Stromal cell of bone marrow (primary cell): ENCODE measurements around the gene CNTROB.
"Not testable (repeated sequence)": the region's sequence is repeated elsewhere in the genome, so short reads cannot be mapped to it uniquely, and the experiment has no call there.

Experiments used
- DNase-seq: peaks from one replicate; pipeline ENCODE4 v3.0.0-alpha.2; 2012; ENCODE audit warnings: low read depth

Gene CNTROB

DNA sequence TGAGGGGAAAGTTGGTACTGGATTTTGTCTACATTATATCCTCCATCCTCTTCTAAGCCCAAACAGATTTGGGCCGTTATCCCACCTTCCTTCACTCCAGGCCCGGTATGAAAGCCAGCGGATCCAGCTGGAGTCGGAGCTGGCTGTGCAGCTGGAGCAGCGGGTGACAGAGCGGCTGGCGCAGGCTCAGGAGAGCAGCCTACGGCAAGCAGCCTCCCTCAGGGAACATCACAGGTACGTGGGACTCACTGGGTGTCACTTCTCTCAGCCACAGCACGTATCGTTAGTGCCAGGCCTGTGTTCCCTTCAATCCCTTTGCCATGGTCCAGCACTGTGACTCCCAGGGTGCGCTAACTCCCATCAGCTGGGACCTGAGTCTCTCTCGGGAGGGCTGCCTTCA lies 11.3 kb downstream of the CNTROB start:
- DNase-seq, result no peak

DNA sequence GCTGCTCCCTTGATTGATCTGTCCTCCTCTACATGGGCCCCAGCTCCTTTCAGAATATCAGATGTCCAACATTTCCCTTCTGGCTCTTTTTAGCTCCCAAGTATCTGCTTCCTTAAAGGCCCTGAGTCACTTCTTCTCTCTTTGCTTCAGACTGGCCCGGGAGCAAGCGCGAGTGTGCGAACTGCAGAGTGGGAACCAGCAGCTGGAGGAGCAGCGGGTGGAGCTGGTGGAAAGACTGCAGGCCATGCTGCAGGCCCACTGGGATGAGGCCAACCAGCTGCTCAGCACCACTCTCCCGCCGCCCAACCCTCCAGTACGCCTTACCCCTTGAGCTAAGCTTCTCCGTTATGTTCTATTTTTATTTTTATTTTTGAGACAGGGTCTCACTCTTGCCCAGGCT lies 12.3 kb downstream of the CNTROB start:
- DNase-seq, result no peak

DNA sequence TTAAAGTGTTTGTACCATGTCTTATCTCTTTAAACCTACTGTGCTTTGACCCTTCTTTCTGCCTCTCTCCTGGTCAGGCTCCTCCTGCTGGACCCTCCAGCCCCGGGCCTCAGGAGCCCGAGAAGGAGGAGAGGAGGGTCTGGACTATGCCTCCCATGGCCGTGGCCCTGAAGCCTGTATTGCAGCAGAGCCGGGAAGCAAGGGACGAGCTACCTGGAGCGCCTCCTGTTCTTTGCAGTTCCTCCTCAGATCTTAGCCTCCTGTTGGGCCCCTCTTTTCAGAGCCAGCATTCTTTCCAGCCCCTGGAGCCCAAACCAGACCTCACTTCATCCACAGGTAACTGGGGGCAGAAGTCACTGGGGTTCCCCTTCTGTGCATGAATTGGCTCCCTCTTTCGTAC lies 13.6 kb downstream of the CNTROB start:
- no peak for DNase-seq

DNA sequence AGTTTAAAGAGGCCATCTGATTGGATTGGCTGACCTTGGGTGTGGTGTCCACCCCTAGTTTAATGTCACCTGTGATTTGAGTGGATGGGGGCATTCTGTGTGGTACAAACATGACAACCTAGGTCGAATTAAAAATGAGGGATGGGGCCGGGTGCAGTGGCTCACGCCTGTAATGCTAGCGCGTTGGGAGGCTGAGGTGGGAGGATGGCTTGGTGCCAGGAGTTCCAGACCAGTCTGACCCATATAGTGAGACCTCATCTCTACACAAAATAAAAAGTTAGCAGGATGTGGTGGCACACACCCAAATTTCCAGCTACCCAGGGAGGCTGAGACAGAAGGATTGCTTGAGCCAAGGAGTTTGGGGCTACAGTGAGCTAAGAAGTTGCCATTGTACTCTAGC lies 14.4 kb downstream of the CNTROB start:
- no peak for DNase-seq

DNA sequence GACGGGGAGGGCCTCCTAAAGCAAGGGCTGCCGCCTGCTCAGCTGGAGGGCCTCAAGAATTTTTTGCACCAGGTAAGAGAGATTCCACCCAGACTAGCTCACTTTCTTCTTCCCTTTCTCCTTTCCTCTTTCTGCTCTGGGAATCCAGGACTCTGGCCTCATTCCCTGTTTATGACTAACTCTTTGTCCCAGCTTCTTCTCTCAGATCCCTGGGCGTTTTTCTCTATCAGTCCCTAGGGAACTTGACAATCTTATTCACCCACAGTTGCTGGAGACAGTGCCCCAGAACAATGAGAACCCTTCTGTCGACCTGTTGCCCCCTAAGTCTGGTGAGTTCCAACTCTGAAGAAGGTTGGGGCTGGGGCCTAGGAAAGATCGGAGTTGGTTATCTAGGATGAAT lies 15.6 kb downstream of the CNTROB start:
- peak; percentile 8 for DNase-seq

DNA sequence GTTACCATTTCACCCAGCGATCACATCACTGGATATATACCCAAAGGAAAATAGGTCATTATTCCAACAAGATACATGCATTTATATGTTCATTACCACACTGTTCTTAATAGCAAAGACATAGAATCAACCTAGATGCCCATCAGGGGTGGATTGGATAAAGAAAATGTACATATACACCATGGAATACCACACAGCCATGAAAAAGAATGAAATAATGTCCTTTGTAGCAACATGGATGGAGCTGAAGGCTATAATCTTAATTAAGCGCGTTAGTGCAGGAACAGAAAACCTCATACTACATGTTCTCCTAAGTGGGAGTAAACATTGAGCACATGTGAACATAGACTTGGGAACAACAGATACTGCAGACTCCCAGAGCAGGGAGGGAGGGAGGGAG lies 18.6 kb downstream of the CNTROB start:
- no peak for DNase-seq

DNA sequence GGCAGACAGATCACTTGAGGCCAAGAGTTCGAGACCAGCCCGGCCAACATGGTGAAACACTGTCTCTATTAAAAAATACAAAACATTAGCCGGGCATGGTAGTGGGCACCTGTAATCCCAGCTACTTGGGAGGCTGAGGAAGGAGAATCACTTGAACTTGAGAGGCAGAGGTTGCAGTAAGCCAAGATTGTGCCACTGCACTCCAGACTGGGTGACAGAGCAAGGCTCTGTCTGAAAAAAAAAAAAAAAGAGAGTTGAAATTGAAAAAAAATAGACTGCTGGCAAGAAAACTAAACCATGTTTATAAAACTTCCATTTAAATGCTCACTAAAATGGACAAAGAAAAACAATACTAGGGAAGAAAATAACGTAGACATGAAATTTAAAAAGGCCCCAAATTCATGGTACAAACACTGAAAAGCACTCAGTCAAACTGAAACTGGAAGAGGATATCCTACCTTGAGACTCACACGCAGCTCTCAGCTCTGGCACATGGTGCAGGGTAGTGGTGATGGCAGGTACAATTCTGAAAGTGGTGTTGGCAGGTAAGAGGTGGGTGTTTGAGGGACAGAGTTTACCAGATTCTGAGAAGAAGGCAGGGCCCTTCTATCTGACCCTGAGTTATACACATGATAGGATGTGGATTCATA lies 19.3 kb downstream of the CNTROB start:
- DNase-seq, result no peak

DNA sequence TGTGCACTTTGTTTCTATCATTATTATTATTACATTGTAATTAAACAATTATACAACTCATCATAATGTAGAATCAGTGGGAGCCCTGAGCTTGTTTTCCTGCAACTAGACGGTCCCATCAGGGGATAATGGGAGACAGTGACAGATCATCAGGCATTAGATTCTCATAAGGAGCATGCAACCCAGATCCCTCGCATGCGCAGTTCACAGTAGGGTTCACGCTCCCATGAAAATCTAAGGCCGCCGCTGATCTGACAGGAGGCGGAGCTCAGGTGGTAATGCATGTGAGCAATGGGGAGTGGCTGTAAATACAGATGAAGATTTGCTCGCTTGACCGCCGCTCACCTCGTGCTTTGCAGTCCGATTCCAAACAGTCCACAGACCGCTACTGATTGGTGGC lies 21.3 kb downstream of the CNTROB start:
- not testable (repeated sequence) for DNase-seq

DNA sequence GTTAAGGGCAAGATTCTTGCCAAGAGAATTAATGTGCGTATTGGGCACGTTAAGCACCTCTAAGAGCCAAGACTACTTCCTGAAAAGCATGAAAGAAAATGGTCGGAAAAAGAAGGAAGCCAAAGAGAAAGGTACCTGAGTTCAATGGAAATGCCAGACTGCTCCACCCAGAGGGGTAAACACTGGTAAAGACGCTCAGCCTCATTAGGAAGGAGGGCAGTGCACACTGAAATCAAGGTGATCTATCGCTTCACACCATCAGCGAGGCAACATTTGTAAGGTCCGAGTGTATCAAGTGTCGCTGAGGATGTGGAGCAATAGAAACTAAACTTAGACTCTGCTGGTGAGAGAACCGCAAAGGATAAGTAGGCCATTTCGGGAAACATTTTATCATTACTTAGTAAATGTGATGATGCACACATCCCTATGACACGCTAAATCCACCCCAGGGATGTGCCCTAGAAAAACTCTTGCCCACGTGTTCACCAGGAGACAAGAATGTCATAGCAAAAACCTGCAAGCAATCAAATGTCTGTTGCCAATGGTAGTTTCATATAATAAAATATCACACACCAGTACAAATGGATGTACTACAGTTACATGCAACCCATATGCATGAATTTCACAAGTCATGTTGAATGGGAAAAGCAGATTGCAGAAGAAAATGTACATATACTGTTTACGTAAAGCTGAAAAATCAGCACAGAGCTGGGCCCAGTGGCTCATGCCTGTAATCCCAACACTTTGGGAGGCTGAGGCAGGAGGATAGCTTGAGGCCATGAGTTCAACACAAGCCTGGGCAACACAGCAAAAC lies 23.6 kb downstream of the CNTROB start:
- DNase-seq, result peak; percentile 34

DNA sequence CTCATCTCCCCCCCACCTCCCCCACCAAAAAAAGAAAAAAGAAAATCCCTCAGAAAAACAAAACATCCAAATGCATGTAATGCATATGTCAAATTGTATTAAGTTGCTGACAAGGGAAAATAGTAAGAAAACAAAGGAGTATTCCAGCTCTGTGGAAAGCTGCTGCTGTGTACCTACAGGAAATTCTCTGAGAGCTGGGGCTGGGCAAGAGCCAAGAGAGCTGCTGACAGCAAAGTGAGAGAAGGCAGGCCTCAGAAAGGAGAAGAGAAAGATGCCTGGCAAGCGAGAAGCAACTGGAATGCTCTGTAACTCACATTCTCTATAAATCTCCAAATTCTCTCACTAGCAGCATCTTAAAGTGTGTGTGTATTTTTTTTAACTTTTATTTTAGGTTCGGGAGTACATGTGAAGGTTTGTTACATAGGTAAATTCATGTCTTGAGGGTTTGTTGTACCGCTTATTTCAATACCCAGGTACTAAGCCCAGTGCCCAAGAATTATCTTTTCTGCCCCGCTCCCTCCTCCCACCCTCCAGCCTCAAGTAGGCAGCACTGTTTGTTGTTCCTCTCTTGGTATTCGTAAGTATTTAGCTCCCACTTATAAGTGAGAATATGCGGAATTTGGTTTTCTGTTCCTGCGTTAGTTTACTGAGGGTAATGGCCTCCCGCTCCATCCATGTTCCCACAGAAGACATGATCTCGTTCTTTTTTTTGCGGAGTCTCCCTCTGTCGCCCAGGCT lies 24.4 kb downstream of the CNTROB start:
- DNase-seq, result peak; percentile 2

DNA sequence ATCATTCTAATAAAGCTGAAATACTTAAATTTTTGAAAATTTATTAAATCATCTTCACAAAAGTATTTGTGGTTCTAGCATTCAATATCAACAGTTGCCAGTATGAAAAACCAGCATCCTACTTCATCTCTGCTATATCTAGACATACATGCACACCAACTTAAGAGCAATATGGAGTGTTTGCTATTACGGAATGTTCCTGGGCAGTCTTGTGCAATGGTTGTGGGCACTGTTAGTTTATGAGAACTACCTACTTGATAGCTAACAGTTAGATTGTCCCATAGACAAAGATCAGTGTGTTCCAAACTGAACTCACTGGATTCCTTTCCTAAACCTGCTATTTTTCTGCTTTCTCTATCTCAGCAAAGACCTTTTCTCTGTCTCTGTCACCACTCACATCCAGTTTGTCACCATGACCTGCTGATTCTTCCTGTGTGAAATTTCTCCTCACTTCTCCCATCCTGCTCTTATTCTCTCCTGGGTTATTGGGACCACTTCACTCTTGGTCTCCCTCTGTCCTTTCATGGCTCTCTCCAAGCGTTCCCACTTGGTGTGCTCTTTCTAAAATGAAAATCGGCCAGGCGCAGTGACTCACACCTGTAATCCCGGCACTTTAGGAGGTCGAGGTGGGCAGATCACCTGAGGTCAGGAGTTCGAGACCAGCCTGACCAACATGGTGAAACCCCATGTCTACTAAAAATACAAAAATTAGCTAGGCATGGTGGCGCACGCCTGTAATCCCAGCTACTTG lies 27.7 kb downstream of the CNTROB start:
- no peak for DNase-seq

DNA sequence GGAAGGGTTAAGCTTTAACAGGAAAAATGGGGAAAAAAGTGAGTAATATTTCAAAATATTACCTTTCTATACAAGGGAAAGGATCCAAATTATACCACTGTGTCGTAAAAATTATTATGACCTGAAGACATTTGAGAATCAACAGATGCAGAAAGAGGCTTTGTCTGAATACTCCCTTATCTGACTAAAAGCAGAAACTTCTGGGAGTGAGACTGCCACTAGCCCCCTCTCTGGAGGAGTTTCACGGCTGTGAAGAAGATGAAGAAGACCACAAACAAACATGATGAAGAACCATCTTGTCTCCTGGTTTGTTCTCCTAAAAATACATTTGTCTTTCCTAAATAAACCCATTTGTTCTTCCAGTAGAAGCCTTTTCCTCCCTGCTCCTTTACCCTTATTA lies 29.4 kb downstream of the CNTROB start:
- DNase-seq, result no peak

DNA sequence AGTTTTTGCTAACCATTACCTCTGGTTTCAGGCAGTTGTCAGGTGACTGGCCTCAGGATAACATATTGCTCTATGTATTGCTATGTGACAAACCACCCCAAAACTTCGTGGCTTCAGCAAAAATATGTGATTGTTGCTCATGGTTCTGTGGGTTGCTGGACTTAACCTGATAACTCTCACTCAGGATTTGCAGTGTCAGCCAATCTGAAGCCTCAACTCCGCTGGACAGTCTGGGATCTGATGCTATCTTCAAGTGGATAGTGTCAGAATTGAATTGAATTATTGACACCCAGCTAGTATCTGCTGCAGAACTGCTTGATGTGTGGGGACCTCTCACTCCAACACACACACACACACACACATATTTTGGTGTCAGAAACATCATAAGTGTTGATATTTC lies 35.7 kb downstream of the CNTROB start:
- DNase-seq, result no peak

DNA sequence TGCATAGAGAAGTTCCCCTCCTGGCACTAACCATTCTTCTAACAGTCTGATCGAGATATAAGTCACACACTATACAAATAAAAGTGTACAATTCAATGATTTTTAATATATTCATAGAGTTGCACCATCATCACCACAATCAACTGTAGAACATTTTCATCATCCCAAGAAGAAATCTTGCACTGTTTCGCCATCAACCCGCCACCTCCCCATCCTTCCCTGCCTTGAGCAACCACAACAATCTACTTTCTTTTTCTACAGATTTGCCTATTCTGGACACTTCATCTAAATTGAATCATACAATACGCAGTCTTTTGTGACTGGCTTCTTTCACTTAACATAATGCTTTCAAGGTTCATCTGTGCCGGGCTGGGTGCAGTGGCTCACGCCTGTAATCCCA lies 37.4 kb downstream of the CNTROB start:
- DNase-seq, result no peak

DNA sequence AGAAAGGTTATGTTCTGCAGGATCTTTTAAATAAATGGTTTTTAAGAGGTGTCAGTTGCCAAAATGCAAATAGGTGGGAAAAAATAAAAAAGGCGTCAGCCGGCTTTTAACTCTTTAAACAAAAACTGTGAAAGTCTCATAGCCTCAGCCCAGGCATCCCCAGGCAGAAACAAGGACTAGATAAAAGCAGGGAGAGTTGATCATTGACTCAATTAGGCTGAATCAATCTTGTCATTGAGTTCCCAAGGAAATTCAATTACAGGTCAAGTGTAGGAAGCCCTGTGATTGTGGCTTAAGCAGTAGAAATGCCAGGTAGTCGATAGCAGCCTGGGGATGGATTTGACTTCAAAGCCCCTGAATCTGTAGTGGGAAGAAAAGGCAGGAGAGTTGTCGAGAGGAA lies 39.6 kb downstream of the CNTROB start:
- no peak for DNase-seq

DNA sequence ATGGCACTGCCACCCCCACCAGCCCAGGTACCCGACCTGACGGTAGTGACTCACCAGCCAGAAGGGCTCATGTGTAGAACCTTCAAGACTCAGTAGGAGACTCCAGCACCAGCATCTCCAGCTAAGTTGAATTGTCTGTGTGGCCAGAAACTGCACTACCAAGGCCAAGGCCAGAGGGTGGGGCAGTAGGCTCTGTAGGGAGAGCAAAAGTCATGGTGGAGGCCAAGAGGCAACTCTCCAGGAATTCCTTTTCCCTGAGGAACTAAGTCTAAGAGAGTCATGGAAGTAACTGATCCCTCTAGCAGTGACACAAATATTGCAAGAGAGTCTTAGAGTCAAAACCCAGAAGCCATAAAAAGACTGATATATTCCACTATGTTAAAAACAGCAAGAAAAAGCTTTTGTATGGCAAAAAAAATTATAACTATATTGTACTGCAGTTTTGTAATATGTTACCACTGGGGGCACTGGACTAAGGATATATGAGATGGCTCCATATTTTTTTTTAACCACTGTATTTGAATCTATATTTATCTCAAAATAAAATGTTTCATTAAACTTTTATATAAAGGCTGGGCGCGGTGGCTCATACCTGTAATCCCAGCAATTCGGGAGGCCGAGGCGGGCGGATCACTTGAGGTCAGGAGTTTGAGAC lies 40.3 kb downstream of the CNTROB start:
- no peak for DNase-seq

DNA sequence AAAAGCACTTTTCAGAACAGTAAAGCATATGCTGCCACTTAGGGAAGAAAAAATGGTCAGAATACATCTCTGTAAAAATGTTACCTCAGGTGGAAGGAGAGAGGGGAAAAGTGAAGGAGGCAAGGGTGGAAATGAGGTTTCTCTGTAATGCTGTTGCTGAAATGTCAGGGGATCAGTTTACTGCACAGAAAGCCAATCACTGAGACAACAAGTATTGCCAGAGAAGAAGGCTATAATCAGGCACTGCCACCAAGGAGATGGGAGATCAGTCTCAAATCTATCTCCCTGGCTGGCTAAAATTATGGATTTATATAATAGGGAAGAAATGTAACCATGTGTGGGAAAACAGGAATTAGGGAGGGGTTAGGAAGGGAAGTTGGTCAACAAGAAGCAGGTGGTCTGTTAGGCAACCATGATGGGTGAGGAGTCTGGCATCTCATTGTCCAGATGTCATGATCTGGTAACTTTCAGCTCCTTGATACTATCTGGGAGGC lies 42.7 kb downstream of the CNTROB start:
- no peak for DNase-seq

DNA sequence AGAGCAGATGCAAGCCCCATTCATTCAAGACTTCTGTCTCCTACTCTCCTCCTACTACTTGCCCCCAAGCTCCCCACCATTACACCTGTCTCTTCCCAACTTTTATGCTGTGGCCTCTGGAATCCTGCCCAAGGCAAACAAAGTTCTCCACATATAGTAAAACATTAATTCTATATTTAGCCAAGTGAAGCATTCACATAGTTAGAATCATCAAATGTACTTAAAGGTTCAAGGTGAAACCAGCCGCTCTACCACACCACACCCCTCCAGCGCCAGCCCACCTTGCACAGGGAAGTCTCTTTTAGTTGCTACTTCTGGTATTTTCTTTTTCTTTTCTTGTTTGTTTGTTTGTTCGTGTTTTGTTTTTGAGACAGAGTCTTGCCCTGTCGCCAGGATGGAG lies 45.0 kb downstream of the CNTROB start:
- no peak for DNase-seq

DNA sequence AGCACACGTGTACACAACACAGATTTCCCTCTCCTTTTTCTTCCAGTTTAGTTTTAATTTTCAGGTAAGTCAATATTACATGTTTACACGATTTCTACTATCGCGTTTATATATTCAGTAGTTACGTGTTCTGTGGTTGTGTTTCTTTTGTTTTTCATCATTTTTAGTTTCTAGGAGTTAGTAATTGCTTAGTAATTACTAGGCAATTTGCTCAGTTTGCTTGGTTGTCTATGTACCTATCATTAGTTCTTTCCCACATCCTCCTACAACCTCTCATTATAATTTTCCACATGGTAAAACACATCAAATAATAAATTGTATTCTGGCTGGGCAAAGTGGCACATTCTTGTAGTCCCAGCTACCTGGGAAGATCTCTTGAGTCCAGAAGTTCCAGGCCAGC lies 45.8 kb downstream of the CNTROB start:
- DNase-seq, result no peak

DNA sequence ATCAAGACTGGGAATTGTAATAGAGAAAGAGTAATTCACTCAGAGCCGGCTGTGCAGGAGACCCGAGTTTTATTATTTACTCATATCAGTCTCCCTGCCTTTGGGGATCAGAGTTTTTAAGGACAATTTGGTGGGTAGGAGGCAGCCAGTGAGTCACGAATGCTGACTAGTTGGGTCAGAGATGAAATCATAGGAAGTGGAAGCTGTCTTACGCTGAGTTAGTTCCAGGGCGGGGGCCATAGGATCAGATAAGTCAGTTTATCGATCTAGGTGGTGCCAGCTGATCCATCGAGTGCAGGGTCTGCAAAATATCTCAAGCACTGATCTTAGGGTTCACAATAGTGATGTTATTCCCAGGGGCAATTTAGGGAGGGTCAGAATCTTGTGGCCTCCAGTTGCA lies 50.2 kb downstream of the CNTROB start:
- peak; percentile 59 for DNase-seq

DNA sequence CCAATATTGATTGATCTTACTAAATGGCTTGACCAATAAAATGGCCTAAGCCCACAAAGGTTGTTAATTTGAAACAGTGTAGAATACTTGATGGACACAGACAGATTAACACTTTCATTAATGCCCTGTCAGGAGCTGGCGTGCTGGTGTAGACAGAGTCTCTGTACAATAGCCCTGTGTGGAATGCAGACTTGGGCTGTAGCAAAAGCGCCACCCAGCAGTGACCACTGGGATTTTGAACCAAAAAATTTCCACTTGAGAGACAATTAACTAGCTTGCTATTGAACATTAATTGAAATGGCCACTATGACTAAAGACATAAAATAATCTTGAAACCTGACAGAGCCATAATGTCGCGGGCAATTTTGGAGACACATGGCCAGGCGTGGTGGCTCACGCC lies 50.7 kb downstream of the CNTROB start:
- DNase-seq, result no peak

DNA sequence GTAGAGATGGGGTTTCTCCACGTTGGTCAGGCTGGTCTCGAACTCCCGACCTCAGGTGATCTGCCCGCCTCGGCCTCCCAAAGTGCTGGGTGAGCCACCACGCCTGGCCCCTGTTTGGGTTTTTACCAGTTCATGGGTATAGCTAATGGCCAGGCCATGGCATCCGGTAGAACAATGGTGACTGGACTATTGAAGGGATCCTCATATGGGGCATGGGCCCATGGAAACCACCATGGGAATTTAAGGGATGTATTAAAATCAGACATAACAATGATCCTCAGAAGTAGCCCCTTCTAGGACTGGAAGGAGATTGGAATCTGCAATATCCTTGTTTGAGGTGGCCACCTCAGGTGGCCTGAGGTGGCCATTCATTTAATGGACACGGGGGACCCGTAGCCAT lies 52.9 kb downstream of the CNTROB start:
- DNase-seq, result no peak
